Activated CD8-positive, alpha-beta memory T cell treated with anti-CD3 and anti-CD28 coated beads, Interleukin-2, amount 50 U/mL, for 1 hour (primary cell): Measurements from ENCODE around the gene GRM8.

Source experiments
- DNase-seq: peaks from one replicate; pipeline ENCODE4 v3.0.0-alpha.2; 2020; ENCODE audit errors: extremely low read depth

The GRM8 gene

DNA sequence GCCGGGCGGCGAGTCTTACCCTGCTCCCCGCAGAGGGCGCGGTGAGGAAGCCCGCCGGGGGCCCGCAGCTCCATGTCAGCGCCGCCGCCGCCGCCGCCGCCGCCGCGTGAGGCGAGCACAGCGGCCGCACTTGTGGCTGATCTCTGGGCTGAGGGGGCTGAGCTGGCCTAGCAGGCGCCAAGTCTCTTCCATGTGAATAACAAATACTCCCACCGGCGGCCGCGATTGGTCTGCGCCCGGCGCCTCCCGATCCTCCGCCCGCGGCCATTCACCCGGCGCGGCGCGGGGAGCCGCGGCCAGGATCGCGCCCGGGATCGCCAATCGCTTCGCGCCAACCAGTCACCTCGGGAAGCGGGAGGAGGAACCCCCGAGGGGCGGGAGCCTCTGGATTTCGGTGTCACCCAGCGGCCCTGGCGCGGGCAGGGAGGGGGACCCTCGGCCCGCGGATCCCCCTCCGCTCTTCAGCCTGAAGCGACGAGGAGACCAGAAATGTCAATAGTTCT is at the start of gene GRM8:
TSS of gene GRM8 (minus strand) at position 164 of the 503 bp plus-strand sequence.
- no peak for DNase-seq

DNA sequence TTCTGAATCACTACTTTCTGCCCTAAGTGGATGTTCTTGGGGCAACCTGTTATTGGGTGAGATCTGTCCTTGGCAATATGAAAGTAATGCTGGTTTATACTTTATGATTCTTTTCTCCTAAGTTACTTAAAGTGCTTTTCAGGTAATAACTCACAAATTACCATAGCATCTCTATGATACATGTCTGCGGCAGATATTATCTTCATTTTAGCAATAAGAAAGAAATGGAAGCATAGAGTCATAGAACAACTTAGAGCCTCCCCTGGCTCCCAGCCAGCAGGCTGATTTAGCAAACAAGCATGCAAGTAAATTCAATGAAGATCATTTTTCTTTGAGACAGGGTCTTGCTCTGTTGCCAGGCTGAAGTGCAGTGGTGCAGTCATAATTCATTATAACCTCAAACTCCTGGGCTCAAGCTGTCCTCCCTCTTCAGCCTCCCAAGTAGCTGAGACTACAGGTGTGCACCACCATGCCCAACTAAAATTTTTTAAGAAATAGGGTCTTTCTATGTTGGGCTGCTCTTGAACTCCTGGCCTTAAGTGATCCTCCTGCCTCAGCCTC is 38.1 kb upstream of the GRM8 start:
- DNase-seq: no peak

DNA sequence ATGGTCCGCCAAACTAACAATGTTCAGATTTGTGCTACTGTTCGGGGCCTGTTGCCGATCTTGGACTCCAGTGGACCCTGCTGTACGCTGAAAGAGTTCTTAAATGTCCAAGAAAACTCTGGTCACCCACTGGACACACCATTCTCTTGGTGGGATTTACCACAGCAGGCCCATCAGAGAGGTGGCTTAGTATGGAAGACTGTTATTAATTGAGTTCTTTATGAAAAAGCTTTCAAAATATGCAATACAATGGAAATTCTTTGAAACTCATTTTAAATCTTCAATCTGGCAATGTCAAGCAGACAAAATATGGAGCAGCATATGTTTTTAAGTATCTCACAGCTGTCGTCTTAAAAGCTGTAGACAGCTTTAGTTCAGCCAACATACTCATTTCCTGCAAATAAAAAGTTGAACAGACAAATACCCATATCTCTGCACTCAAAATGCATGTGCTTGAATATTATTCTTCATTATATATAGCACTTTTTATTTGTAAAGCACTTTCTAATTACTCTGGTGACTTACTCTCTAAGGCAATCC is 37.4 kb upstream of the GRM8 start:
- no peak for DNase-seq

DNA sequence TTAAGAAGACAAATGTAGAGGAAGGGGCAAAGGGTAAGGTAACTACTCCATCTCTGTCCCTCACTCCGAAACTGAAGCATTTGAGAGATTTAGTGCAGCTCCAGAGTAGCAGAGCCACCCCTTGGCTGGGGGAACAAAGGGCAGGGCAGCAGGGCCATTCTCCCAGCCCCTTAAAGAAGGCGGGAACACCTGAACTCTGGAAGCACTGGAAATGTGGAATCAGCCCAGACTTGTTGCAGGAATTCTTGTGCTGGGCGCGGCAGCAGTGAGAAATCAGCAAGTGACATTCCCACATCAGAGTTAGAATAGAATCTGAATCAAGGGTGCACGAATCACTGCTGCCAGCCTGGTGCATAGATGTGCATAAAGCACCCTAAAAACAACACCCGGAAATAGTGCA is 34.4 kb upstream of the GRM8 start:
- DNase-seq: no peak

DNA sequence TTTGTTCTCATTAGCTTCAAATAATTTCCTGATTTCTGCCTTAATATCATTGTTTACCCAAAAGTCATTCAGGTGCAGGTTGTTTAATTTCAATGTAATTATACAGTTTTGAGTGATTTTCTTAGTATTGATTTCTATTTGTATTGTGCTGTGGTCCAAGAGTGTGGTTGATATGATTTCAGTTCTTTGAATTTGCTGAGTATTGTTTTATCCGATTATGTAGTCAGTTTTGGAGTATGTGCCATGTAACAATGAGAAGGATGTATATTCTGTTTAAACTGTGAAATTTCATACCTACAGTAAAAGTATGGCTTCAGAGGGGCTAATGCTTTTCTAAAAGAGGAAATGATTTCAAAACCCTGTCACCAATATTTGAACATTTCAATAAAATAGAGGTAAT is 17.4 kb upstream of the GRM8 start:
- no peak for DNase-seq

DNA sequence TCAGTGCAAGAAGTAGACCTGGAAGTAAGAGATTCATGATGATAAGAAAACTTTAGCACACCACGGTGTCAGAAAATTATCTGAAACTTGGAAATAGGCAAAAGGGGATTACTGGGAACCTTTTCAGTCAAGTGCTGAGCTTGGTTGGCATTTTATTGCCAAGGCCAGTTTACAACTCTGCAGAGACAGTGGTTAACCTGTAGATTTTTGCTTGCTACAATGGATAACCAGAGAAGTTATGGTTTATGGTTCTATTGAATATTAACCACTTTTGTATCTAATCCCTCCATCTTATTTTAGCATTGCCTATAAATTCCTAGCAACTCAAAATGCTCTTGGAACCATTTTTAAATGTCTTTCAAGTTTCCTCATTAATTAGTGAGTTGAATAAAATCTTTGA is 13.3 kb upstream of the GRM8 start:
- no peak for DNase-seq

DNA sequence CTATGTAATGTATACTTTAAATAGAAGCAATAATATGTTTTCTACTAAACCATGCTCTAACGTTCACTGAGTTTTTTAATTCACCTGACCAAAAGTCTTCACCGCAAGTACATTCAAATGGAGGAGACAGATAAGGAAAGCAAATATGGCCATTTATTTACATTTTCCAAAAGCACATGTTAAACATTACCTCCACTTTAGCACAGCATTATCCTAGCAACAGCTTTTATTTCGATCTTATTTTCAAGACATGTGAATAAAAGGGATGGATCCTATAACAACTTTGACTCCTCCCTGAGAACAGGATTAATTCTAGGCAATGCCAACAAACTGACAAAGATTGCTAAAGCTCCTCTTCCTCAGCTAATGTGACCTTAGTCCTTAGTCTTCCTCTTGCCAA is 11.5 kb upstream of the GRM8 start:
- DNase-seq: no peak

DNA sequence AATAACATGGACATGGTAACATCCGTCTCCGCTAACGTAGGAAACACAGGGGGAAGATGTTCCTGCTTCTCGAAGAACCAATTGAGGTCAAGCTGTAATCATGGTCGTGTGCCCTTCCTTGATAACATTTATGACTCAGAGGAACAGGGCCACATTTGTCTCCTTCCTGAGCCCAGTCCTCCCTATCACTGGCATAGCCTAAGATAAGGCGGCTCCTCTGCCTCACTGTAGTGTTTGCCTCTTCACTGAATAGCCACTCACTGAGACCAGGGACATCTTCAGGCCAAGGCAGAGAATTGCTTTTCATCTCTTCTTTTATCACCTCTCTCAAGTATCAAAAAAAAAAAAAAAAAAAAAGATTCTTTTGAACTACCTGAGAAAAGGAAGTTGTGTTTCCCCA is 5.4 kb upstream of the GRM8 start:
- DNase-seq: no peak

DNA sequence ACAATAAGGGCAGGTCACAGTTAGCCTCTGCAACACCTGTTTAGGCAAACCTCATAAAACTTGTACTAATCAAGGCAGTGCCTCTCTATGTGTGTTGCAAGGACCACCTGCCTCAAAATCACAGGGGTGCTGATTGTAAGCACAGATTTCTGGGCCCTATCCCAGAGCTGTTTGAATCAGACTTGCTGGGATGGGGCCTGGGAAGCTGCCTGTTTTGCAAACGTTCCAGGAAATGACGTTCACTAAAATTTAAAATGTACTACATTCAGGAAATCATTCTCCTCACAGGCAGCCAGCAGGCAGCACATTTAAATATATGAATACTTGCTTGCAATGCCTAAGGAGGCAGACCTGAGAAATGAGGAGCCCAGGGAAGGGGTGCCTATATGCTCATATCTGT is 4.3 kb upstream of the GRM8 start:
- DNase-seq: no peak

DNA sequence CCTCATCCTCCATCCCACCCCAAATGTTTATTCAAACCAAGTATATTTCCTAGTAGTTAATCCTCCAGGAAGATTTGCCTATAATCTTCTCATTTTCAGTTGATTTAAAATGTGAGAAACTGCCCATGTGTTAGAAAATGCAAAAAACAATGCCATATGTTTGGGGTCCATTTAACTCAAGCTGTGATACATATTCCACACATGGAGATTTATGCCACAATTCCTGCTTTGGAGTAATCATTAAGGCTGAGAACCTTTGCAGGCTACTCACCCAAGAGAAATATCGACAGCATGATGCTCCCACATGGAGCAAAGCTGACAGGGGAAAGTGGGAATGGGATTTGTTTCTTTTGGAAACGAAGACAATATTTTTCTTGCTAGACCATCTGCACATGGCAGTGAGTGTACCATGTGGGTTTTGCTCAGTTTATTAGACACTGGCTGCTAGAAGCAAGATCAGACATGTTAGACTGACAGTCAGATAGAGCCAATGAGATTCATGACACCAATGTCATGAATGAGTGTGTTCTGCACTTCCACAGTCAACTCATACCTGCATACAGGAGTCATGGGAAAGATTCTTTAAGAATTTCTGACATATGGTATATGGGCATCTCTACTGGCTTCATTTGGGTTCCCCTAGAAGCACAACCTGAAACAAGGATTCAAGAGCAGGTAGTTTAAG is 3.4 kb upstream of the GRM8 start:
- no peak for DNase-seq

DNA sequence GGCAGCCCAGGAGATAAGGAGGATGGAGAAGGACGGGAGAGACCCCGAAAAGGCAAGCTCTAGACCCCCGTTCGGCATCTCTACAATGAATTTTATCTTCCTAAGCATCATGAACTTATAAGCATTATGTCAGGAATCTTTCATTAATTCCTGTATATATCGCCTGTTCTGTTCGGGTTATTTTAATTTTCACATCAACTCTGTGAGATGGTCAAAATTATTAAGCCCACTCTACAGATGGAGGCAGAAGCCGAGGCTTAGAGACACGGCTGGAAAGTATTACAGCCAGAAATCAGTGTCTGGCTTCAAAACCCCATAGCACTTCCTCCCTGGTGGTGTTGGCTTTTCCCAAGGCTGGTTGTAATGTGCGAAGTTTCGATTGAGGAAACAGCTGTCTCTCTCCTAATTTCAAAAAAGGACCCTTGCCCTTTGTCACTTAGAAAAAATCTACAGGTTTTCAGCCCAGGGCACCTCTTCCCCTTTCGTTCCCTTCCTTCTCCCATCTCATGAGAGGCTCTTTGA is 1.5 kb upstream of the GRM8 start:
- DNase-seq: no peak

DNA sequence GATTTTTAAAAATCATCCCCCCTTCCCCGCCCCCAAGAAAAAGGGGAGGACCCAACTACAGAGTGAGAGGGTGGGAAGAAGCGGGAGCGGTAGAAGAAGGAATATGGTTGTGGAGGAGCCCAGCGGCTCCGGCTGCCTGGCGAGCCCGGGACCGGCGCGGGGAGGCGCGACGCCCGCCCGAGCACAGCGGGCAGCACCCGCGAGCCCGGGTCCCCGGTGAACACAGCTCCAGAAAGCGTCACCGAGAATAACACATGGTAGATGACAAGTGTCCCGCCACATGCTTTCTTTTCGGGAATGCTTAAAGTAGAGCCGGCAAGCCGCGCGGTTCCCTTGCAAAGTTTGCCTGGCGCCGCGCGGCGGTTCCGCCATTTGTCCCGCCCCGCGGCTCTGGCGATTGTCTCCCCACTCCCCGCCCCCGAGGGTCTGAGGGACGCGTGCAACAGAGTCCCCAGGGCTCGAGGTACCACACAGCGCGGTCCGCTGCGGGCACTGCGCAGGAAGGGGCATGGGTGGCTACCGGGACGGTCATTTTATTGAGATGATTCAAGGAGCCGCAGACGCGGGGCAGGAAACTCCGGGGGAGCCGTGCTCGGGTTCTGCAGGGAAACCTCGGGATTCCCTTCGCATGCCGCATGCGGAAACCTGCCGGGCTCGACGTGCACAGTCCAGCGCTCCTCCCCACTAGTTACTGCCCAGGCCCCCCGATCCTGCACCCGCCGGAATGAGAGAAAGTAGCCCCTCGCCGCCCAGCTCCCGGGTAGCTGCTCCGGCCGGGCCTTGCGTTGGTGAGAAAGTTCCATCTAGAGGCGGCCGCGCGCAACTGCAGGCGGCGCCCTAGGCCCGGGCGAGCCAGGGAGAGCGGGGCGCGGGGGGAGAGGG is 781 bp upstream of the GRM8 start:
- no peak for DNase-seq

DNA sequence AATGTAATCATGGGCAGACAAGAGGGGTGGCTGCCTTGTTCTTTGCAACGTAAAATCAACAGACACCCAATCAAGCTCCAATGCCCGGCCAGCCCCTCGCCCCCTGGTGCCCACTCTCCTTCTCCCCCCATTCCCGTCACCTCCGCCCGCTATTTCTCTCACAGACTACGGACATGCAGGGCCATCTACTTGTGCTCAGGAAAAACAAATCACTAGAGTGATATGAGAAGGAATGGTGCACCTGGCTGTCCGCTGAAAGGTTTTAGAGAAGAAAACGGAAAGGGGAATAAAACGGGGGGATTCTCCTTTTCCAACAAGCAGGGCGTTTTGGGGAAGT is 396 bp downstream of the GRM8 start:
- no peak for DNase-seq

DNA sequence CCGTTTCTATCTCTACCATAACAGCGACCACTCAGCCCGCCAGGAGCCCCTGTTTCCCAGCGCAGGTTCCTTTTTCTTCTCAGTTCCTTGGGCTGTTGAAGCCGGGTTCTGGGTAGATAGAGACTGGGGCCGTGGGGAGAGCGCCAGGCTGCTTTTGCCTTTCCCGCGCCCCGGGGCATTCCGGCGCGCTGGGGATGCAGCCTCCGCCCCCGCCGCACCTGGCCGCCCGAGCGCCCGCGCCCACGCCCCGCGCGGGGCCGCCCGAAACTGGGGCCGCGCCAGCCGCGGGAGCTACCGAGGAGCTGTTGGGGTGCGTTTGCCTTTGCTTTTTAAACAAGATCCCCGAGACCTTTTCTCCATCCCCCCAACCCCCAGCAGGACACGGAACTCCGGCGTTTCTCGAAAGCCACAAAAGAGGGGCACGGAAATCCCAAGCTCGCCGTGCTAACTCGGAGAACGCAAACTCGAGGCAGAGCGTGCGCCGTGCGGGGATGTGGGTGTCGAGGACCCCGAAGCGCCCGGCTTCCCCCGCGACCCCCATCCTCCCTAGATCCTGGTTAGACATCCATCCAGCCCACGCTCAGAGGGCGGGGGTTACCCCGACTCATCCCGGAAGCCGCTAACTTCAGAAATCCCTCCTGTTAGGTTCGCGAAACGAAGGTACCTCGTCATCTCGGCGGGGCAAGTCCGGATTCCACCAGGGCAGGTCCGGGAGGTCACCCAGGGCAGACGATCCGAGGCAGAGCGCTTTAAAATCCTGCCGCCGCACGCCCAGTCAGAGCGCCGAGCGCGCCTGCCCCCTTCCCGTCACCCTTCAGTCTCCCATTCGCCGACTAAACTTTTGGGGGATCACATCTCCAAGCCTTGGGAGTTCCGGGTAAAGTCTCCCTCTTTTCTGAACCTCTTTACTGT is 1.0 kb downstream of the GRM8 start:
- DNase-seq: no peak

DNA sequence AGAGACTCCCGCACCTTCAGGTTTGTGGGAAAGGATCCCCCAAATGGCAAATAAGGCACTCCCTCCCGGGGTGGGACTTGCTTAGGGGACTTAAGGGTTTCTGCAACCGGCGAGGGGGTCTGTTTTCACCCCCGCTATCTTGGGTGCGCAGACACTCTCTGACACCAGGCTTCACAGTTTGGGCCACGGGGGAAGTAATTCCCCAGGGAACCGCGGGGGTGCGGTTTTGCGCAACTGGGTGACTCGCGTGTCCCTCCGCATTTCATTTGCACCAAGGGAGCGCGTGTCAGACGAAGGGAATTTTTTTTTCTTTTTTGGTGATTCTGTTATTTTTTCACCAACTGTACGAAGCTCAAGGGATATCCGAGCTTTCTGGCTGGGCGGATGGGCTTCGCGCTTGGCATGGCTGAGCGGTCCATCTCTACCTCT is 1.7 kb downstream of the GRM8 start:
- no peak for DNase-seq

DNA sequence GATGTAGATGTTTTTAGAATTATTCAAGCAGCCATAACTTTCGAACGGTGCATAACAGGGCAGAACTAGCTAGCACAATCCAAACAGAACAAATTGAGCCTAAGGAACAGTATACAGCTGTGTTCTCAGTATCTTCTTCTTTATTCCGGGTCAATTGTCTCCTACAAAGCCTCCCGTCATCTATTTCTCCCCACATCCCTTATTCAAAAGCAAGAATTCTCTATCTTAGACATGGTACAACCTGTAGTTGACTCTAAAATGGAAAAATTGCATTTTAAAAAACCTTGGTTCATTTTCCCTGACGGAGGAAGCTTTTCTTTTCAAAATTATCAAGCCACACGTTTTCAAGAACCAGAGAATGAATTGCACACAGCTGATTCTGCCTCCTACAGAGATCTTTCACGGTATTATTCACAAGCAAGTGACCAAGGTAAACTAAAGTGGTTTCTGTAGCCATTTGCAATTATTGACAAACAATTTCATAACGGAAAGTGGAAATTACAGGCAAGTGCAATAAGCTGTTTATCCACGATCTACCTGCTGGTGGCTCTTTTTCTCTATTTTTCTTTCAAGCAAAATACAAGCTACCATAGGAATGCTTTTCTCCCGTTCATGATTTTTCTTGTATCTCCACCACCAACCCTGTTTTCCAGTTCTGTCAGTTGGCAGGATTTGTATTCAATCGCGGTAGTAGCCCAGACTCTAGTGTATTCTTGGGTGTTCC is 2.3 kb downstream of the GRM8 start:
- no peak for DNase-seq

DNA sequence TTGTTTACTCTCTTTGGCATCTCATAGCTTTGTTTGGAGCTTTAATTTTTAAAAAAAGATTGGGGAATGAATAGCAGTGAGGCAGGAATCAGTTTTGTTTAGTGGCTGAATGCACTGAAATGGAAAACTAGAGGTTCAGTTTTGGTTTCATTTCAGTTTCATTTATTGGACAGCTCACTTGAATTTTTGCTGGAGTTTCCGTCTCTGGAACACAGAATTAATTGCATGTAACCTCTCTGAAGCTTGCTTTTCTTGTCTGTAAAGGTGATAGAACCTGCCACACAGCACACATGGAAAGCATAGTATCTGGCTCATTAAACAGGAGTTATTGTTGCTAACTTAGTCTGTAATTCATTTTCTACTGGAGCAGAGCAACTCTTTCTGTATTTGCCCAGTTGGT is 7.1 kb downstream of the GRM8 start:
- no peak for DNase-seq

DNA sequence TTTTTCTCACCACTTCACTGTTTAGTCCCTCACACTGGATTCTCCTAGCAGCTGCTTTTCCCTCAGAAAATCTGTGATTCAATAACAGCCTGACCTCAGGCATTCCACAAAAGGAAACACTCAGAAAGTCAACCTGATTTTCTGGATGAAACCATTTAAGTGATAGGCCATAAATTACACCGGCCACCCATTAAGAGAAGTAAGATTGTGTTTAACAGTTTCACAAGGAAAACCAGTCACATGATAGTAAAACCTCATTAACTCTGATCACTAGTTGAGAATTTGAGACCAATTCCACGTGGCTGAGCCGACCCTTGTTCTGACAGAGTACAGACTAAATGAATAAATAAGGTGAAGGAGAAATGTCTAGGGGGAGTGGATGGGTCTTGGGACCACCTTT is 7.7 kb downstream of the GRM8 start:
- DNase-seq: no peak

DNA sequence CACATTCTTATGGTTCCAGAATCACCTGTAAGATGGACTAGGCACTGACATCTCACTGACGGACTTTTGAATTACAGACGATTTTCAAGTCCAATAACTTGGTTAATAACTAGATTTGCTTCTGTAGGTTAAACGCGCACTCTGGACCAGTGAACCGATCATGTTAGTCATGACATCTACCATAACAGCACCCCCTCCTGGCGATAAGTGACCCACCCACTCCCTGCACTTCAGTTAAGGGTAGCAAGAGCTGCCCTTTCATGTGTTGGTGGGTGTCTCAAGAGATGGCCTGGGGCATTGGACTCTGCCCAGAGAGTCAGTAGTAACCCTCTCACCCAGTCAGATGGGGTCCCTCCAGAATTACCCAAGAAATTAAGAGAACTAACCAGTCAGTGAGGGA is 12.9 kb downstream of the GRM8 start:
- no peak for DNase-seq

DNA sequence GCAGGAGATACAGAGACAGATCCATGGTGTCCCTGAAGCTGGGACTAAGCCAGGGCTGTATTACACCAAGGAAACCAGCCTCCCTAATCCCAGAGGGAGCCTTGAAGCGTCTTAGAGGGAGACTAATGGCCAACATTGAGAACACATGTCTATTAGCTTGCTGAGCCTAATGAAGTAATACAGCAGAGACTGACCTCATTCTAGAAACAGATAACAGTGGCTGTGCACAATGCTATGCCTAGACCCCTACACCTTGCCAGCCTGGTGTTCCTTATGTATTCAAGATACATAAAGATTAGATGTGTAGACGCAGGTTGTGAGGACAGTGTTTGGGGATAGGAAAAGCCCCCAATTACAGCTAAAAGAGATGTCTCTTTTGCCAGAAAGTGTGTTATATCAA is 19.1 kb downstream of the GRM8 start:
- no peak for DNase-seq

DNA sequence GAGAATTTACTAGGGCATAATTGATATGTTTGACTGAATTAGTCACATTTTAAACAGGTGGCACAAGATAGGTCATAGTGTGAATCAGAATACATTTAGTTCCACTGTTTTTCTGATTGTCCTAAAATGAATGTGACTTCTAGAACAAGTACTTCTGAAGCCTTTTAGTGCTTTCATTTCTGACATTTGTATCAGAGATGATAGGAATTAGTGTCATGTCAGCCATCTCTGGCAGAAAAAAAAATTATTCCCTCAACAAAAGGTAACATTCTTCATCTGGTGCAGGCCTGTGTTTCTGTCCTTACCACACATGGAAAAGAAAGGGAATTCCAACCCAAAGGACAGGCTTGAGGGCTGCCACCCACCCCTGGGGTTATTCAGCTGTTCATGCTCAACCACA is 21.3 kb downstream of the GRM8 start:
- DNase-seq: no peak
